Neural progenitor cell (in vitro differentiated cells): ENCODE data around the gene TRAK1. TPM values are rescaled to one million over a fixed set of nuclear protein-coding genes. Genes with fewer than 3 reads are reported as not detected.
A peak's percentile ranks its signal among the peaks of the same experiment; 100 is the strongest.

ENCODE experiments used
- DNase-seq: peaks from one replicate; pipeline ENCODE4 v3.0.0-alpha.2; 2016; ENCODE audit warnings: low spot score
- H2AFZ ChIP-seq: fragments of 200-600 bp; sonication (generic); replicated peaks from 2 replicates; pipeline ENCODE4 v1.6.1; 2016; ENCODE audit warnings: antibody characterized with exemption
- H3F3A ChIP-seq: fragments of 200-600 bp; sonication (generic); 2 replicates; pipeline ENCODE4 v1.6.1; 2016; ENCODE audit warnings: antibody characterized with exemption, low read depth
- H3K27ac ChIP-seq: fragments of 200-600 bp; sonication (generic); 2 replicates; pipeline ENCODE4 v1.5.1; 2016; ENCODE audit warnings: mild to moderate bottlenecking
- H3K27me3 ChIP-seq: fragments of 200-600 bp; sonication (generic); 2 replicates; pipeline ENCODE4 v1.6.1; 2016; ENCODE audit warnings: mild to moderate bottlenecking, moderate library complexity
- H3K36me3 ChIP-seq: fragments of 200-600 bp; sonication (generic); 2 replicates; pipeline ENCODE4 v1.5.1; 2016
- H3K4me1 ChIP-seq: fragments of 200-600 bp; sonication (generic); 2 replicates; pipeline ENCODE4 v1.6.1; 2016; ENCODE audit warnings: mixed run types
- H3K4me2 ChIP-seq: fragments of 200-600 bp; sonication (generic); 2 replicates; pipeline ENCODE4 v1.6.1; 2016
- H3K4me3 ChIP-seq: fragments of 200-600 bp; sonication (generic); 2 replicates; pipeline ENCODE4 v1.5.1; 2016
- H3K79me2 ChIP-seq: fragments of 200-600 bp; sonication (generic); 2 replicates; pipeline ENCODE4 v1.6.1; 2016; ENCODE audit warnings: low read depth
- H3K9ac ChIP-seq: fragments of 200-600 bp; sonication (generic); 2 replicates; pipeline ENCODE4 v1.6.1; 2016
- H3K9me3 ChIP-seq: fragments of 200-600 bp; sonication (generic); 2 replicates; pipeline ENCODE4 v1.5.1; 2016; ENCODE audit warnings: low read depth
- H4K20me1 ChIP-seq: fragments of 200-600 bp; sonication (generic); 2 replicates; pipeline ENCODE4 v1.6.1; 2016; ENCODE audit warnings: low read depth
- H3K27ac Mint-ChIP-seq: 3 replicates; pipeline ENCODE4 v1.8.0; 2021; ENCODE audit warnings: mixed read lengths
- H3K27me3 Mint-ChIP-seq: 2 replicates; pipeline ENCODE4 v1.8.0; 2022; ENCODE audit warnings: low read depth, mild to moderate bottlenecking, inconsistent platforms, moderate library complexity, mixed read lengths; ENCODE audit not compliant: insufficient read depth
- H3K36me3 Mint-ChIP-seq: 3 replicates; pipeline ENCODE4 v1.8.0; 2021; ENCODE audit warnings: mixed read lengths
- H3K4me1 Mint-ChIP-seq: 3 replicates; pipeline ENCODE4 v1.8.0; 2021; ENCODE audit warnings: mixed read lengths
- H3K4me3 Mint-ChIP-seq: 3 replicates; pipeline ENCODE4 v1.8.0; 2021; ENCODE audit warnings: mild to moderate bottlenecking, moderate library complexity, mixed read lengths
- H3K9me3 Mint-ChIP-seq: 3 replicates; pipeline ENCODE4 v1.8.0; 2020; ENCODE audit warnings: mixed read lengths
- EZH2 ChIP-seq: fragments of 200-600 bp; sonication (generic); IDR thresholded peaks from 2 replicates; pipeline ENCODE4 v1.6.1; 2017; ENCODE audit warnings: antibody characterized with exemption, mild to moderate bottlenecking, moderate library complexity
- EZH2phosphoT487 ChIP-seq: fragments of 200-600 bp; sonication (generic); IDR thresholded peaks from 2 replicates; pipeline ENCODE4 v1.6.1; 2017; ENCODE audit warnings: antibody characterized with exemption
- total RNA-seq: library from RNA; depleted of rRNA; stranded (reverse); fragments of >200 nt; gene quantifications from 2 replicates; pipeline ENCODE4 v1.2.3, GENCODE V29; 2015; ENCODE audit warnings: low replicate concordance
- TF ChIP-seq, protein P1 (sequence below): fragments of 200-600 bp; sonication (generic); IDR thresholded peaks from 2 replicates; pipeline ENCODE4 v1.5.1; 2017; ENCODE audit warnings: antibody characterized with exemption, mild to moderate bottlenecking

Gene TRAK1
- total RNA-seq, 1 donor from 2014 or later = 32.2 TPM

DNA sequence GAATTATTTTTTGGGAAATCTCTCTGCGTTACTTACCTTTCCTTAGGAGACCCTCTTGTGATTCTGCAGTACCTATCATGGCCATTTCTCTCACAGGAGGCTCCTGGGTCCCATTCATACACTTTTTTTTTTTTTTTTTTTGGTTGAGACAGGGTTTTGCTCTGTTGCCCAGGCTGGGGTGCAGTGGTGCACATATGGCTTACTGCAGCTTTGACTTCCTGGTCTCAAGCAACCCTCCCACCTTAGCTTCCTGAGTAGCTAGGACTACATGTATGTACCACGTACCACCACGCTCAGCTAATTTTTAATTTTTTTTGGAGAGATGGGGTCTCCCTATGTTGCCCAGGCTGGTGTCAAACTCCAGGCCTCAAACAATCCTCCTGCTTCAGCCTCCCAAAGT is 36.1 kb downstream of the TRAK1 start:
- DNase-seq = no peak
- peaks cover 15% of the 10 kb centered on the region for H3K4me1 Mint-ChIP-seq
- H3K27me3 Mint-ChIP-seq = peaks cover 3% of the 10 kb centered on the region
- Histone ChIP-seq H3K4me2 (no peak overlapping the region), H3F3A (no peaks in the 10 kb centered on the region), H3K9ac (no peak overlapping the region), H3K79me2 (no peaks in the 10 kb centered on the region), H2AFZ (no peak overlapping the region), H3K36me3 (no peaks in the 10 kb centered on the region), H3K27me3 (no peaks in the 10 kb centered on the region), H4K20me1 (peaks cover 4% of the 10 kb centered on the region), H3K27ac (no peak overlapping the region), H3K4me3 (no peak overlapping the region), H3K4me1 (no peaks in the 10 kb centered on the region), H3K9me3 (no peaks in the 10 kb centered on the region)
- H3K36me3 Mint-ChIP-seq = peaks cover 23% of the 10 kb centered on the region
- TF ChIP-seq EZH2phosphoT487 (no peak), EZH2 (no peak)
- TF ChIP-seq, protein P1, sequence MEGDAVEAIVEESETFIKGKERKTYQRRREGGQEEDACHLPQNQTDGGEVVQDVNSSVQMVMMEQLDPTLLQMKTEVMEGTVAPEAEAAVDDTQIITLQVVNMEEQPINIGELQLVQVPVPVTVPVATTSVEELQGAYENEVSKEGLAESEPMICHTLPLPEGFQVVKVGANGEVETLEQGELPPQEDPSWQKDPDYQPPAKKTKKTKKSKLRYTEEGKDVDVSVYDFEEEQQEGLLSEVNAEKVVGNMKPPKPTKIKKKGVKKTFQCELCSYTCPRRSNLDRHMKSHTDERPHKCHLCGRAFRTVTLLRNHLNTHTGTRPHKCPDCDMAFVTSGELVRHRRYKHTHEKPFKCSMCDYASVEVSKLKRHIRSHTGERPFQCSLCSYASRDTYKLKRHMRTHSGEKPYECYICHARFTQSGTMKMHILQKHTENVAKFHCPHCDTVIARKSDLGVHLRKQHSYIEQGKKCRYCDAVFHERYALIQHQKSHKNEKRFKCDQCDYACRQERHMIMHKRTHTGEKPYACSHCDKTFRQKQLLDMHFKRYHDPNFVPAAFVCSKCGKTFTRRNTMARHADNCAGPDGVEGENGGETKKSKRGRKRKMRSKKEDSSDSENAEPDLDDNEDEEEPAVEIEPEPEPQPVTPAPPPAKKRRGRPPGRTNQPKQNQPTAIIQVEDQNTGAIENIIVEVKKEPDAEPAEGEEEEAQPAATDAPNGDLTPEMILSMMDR = no peak
- H3K9me3 Mint-ChIP-seq = no peaks in the 10 kb centered on the region
- no peak overlapping the region for H3K27ac Mint-ChIP-seq
- H3K4me3 Mint-ChIP-seq = no peak overlapping the region

DNA sequence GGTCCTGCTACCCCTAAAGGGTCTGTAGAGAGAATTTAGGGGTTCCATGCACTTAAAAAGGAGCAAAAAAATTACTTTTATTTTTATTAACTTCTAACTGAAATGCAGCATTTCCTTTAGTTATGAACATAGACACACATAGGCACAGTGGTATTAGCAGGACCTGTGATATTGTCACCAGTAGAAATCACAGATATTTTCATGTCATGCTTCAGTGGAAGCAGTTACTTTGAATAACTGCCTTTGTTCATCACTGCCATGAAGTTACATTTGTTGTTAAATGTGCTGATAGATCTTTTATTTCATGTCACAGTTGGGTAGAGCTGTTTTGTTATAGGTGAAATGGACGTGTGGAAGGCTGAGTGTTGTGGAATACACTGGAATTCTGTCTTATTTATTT is 37.4 kb downstream of the TRAK1 start:
- H3K79me2 ChIP-seq = no peaks in the 10 kb centered on the region

DNA sequence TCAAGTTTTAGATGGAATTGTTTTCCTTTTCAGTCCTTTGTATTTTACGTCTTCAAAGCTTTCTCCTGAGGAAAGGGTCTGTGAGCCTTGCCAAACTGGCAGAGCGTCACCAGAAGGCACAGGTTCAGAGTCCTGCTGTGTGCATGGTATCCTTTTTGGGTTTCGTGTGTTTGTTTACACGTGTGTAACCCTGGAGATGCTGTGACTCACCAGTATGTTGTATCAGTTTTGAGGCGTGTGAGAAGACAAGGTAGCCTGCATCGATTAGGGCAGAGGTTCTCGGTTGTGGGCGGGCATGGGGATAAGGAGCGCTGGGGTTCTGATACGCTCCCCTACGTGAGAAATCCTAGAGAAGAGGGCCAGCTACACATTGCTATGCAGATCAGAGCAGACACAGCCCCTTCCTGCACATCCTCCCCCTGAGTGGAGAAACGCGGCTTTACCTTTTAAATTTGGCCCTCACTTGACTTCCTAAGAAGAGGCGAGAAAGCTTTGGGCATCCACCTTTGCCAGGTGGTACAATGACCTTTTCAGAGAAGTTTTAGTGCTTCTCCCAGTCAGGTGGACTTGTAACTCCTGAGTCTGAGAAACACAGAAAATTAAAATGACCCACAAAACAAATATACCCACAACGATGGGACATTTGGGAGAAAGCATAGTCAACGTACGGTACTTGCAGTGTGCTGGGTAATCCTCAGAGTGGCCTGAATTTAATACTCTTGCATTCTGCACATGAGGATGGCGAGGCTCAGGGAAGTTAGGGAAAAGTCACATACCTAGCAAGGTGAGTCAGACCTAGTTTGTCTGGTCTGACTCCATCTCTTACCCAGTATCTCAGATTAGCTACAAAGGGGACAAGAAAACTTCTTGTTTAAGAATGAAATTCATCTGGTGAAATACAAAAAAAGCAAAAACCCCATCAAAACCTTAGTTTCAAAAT is 38.1 kb downstream of the TRAK1 start:
- no peak for DNase-seq
- H3K9me3 ChIP-seq = no peaks in the 10 kb centered on the region

More for the DNA sequence above, 37.4 kb downstream of the TRAK1 start:
- Histone ChIP-seq H3K9ac (no peak overlapping the region), H3K4me2 (no peak overlapping the region), H2AFZ (no peak overlapping the region), H3K9me3 (no peaks in the 10 kb centered on the region), H3K4me3 (no peak overlapping the region), H4K20me1 (no peaks in the 10 kb centered on the region), H3K27me3 (no peaks in the 10 kb centered on the region), H3F3A (no peaks in the 10 kb centered on the region), H3K36me3 (no peaks in the 10 kb centered on the region), H3K27ac (no peak overlapping the region), H3K4me1 (no peaks in the 10 kb centered on the region)
- Mint-ChIP-seq H3K4me1 (peaks cover 7% of the 10 kb centered on the region), H3K9me3 (no peaks in the 10 kb centered on the region), H3K4me3 (no peak overlapping the region), H3K36me3 (peaks cover 22% of the 10 kb centered on the region), H3K27ac (no peak overlapping the region), H3K27me3 (no peaks in the 10 kb centered on the region)
- no peak for DNase-seq
- TF ChIP-seq EZH2phosphoT487 (no peak), EZH2 (no peak)
- TF ChIP-seq, protein P1 = no peak

More for the DNA sequence above, 38.1 kb downstream of the TRAK1 start:
- Histone ChIP-seq H2AFZ (no peak overlapping the region), H3K27me3 (no peaks in the 10 kb centered on the region), H4K20me1 (no peaks in the 10 kb centered on the region), H3K79me2 (no peaks in the 10 kb centered on the region), H3K9ac (no peak overlapping the region), H3K4me3 (no peak overlapping the region), H3K27ac (no peak overlapping the region), H3K4me1 (no peaks in the 10 kb centered on the region), H3K4me2 (no peak overlapping the region), H3F3A (no peaks in the 10 kb centered on the region), H3K36me3 (no peaks in the 10 kb centered on the region)
- Mint-ChIP-seq H3K36me3 (peaks cover 22% of the 10 kb centered on the region), H3K9me3 (no peaks in the 10 kb centered on the region), H3K27ac (peak overlapping the region; percentile 92), H3K4me3 (no peak overlapping the region), H3K4me1 (peaks cover 7% of the 10 kb centered on the region), H3K27me3 (no peaks in the 10 kb centered on the region)
- no peak for TF ChIP-seq EZH2phosphoT487
- no peak for TF ChIP-seq EZH2
- TF ChIP-seq, protein P1 = no peak
